Endothelial cell of umbilical vein (primary cell): ENCODE results near the gene RNF4. TPM values are rescaled to one million over a fixed set of nuclear protein-coding genes. Genes with fewer than 3 reads are reported as not detected.

Experiments used
- BruUV-seq: library from RNA; stranded (reverse); fragments of 400-500 nt; replicated peaks from 2 replicates; lab custom pipeline; 2021; lab: Mats Ljungman, UMichigan
- CTCF ChIA-PET: fragments of 300-600, 350-600 bp; sonication (Branson Sonifier 250); formaldehyde crosslinking; loops from one replicate; lab custom pipeline; 2021; ENCODE audit warnings: antibody characterized with exemption, inconsistent platforms; lab: Charles Lee
- POLR2A ChIA-PET: fragments of 300-600, 350-600 bp; sonication (Branson Sonifier 250); formaldehyde crosslinking; loops from one replicate; lab custom pipeline; 2021; ENCODE audit warnings: antibody characterized with exemption, inconsistent platforms; lab: Charles Lee
- DNase-seq: peaks from one replicate; pipeline ENCODE4 v3.0.0-alpha.2; 2011; ENCODE audit warnings: low read depth, low spot score
- FAIRE-seq: peaks from 2 replicates; lab custom pipeline; 2011; peaks lifted over from hg19 to GRCh38; lab: Jason Lieb, UNC
- H2AFZ ChIP-seq: 2 replicates; pipeline ENCODE4 v1.6.0; 2012; ENCODE audit warnings: low read depth, low read length, control low read depth, inconsistent platforms
- H3K27ac ChIP-seq: 2 replicates; pipeline ENCODE4 v1.5.1; 2011; ENCODE audit warnings: low read depth, mild to moderate bottlenecking, control low read depth, low read length, moderate library complexity; ENCODE audit not compliant: insufficient read depth
- H3K27me3 ChIP-seq, 2 experiments: 2 replicates each; pipeline versions ENCODE4 v1.6.0 to v1.6.1; 2011; ENCODE audit warnings: low read length in 2 of 2, mixed read lengths in 1 of 2; ENCODE audit not compliant: control insufficient read depth in 2 of 2, insufficient read depth in 2 of 2
- H3K36me3 ChIP-seq, 2 experiments: 2 replicates in 1 of 2; 3 replicates in 1 of 2; pipeline ENCODE4 v1.5.1; 2011; ENCODE audit warnings: low read length in 2 of 2, mild to moderate bottlenecking in 1 of 2, moderate library complexity in 1 of 2; ENCODE audit not compliant: control insufficient read depth in 2 of 2, insufficient read depth in 2 of 2; ENCODE audit errors: extremely low read depth in 1 of 2
- H3K4me1 ChIP-seq: 3 replicates; pipeline ENCODE4 v1.5.1; 2011; ENCODE audit warnings: mild to moderate bottlenecking, low read length; ENCODE audit not compliant: control insufficient read depth, insufficient read depth; ENCODE audit errors: extremely low read depth
- H3K4me2 ChIP-seq: 2 replicates; pipeline ENCODE4 v1.6.1; 2011; ENCODE audit warnings: low read length, control low read depth, mixed read lengths; ENCODE audit not compliant: insufficient read depth
- H3K4me3 ChIP-seq, 3 experiments: fragments of 200-600 bp in 1 of 3; sonication (generic), shearing (Covaris generic) in 1 of 3; replicated peaks in 1 of 3; 2 replicates each; pipeline ENCODE4 v1.5.1; 2011 to 2016; ENCODE audit warnings: control low read depth in 3 of 3, low read length in 3 of 3, mild to moderate bottlenecking in 2 of 3, inconsistent platforms in 1 of 3, low read depth in 1 of 3, moderate library complexity in 1 of 3; ENCODE audit not compliant: insufficient read depth in 1 of 3
- H3K79me2 ChIP-seq: 2 replicates; pipeline ENCODE4 v1.6.0; 2012; ENCODE audit warnings: low read length, inconsistent platforms; ENCODE audit not compliant: control insufficient read depth, insufficient read depth
- H3K9ac ChIP-seq: replicated peaks from 2 replicates; pipeline ENCODE3; 2011; ENCODE audit warnings: low read length, control low read depth; ENCODE audit not compliant: insufficient read depth; ENCODE audit errors: extremely low read depth
- H3K9me1 ChIP-seq: replicated peaks from 3 replicates; pipeline ENCODE4 v1.6.0; 2011; ENCODE audit warnings: mild to moderate bottlenecking, low read length; ENCODE audit not compliant: control insufficient read depth, insufficient read depth; ENCODE audit errors: extremely low read depth
- H3K9me3 ChIP-seq: replicated peaks from 2 replicates; pipeline ENCODE4 v1.5.1; 2012; ENCODE audit warnings: low read length, inconsistent platforms; ENCODE audit not compliant: control insufficient read depth, insufficient read depth
- H4K20me1 ChIP-seq: replicated peaks from 2 replicates; pipeline ENCODE3; 2011; ENCODE audit warnings: mild to moderate bottlenecking, low read length; ENCODE audit not compliant: control insufficient read depth, insufficient read depth; ENCODE audit errors: extremely low read depth
- CTCF ChIP-seq, 2 donors: IDR thresholded peaks; 1 replicate in 1 of 2; 2 replicates in 1 of 2; pipeline ENCODE4 v1.5.1; 2011; ENCODE audit warnings: low read length in 2 of 2, mild to moderate bottlenecking in 2 of 2, moderate library complexity in 2 of 2, control low read depth in 1 of 2, inconsistent platforms in 1 of 2, low read depth in 1 of 2; ENCODE audit not compliant: insufficient read depth in 1 of 2; ENCODE audit errors: extremely low read depth in 1 of 2
- EZH2 ChIP-seq: IDR thresholded peaks from 2 replicates; pipeline ENCODE4 v1.6.1; 2012; ENCODE audit warnings: borderline replicate concordance, low read depth, mild to moderate bottlenecking, moderate library complexity, low read length, inconsistent platforms; ENCODE audit not compliant: severe bottlenecking
- FOS ChIP-seq: IDR thresholded peaks from 2 replicates; pipeline ENCODE4 v1.6.1; 2011; ENCODE audit warnings: mild to moderate bottlenecking, low read length, moderate library complexity, borderline replicate concordance; ENCODE audit not compliant: insufficient read depth
- GATA2 ChIP-seq: IDR thresholded peaks from 2 replicates; pipeline ENCODE4 v1.7.0; 2011; ENCODE audit warnings: low read depth, mild to moderate bottlenecking, moderate library complexity, mixed read lengths, low read length; ENCODE audit not compliant: insufficient read length, insufficient read depth
- JUN ChIP-seq: IDR thresholded peaks from 2 replicates; pipeline ENCODE4 v1.6.1; 2011; ENCODE audit warnings: borderline replicate concordance, low read depth; ENCODE audit not compliant: insufficient read length, insufficient read depth
- MYC ChIP-seq: IDR thresholded peaks from one replicate; pipeline ENCODE4 v1.6.1; 2011; ENCODE audit warnings: mild to moderate bottlenecking, low read depth, low read length
- POLR2A ChIP-seq: IDR thresholded peaks from 2 replicates; pipeline ENCODE4 v1.6.1; 2012; ENCODE audit warnings: low read depth, mild to moderate bottlenecking, control low read depth, low read length
- POLR2AphosphoS5 ChIP-seq: IDR thresholded peaks from 2 replicates; pipeline ENCODE4 v1.6.1; 2012; ENCODE audit warnings: low read depth, mild to moderate bottlenecking, control low read depth, low read length, moderate library complexity; ENCODE audit not compliant: insufficient read depth
- dilution Hi-C: fragments of 300-500 bp; cut with MboI; formaldehyde crosslinking; loops from one replicate; pipeline ENCODE4 v1.15.0; 2019; ENCODE audit warnings: low sequenced_read_pairs; ENCODE audit not compliant: extremely low pct_ligation_motif_present
- intact Hi-C: fragments of 100-400 bp; cut with micrococcal nuclease; formaldehyde crosslinking; loops from one replicate; pipeline ENCODE4 v1.10.0; 2022
- polyA plus RNA-seq, 4 experiments: library from polyadenylated mRNA; depleted of rRNA in 3 of 4; stranded (reverse) in 3 of 4; unstranded in 1 of 4; fragments of >200 nt; gene quantifications; 2 replicates each; pipeline versions ENCODE4 v1.2.1 to v1.2.3, GENCODE V29; 2011 to 2012; ENCODE audit warnings: missing spikeins in 1 of 4
- total RNA-seq: library from RNA; stranded (reverse); gene quantifications from 2 replicates; pipeline ENCODE4 v1.2.3, GENCODE V29; 2021
- TF ChIP-seq, protein P1 (sequence below): IDR thresholded peaks from 2 replicates; pipeline ENCODE4 v1.6.1; 2011; ENCODE audit not compliant: insufficient read depth, insufficient read length

RNF4 gene
- total and polyA plus RNA-seq, 2 donors (not counting 3 experiments of a cell fraction or from before 2014, with no cell fraction given), result 64.3 to 71.4 TPM

- no peak overlapping the region for H3K9ac ChIP-seq
- CTCF ChIA-PET, result interaction anchor here (1.0 to 9.8 kb wide), 4 partner anchors 51 to 224 kb away, joined by 3 to 149 read pairs (median 3); partner anchors contain the start of gene MXD4
- H3K4me3 ChIP-seq, result no peak overlapping the region
- H3K9me1 ChIP-seq, result no peaks in the 10 kb centered on the region
- H3K79me2 ChIP-seq, result no peaks in the 10 kb centered on the region
- no peaks in the 10 kb centered on the region for H3K4me1 ChIP-seq
- no peak overlapping the region for H3K4me2 ChIP-seq
- H3K9me3 ChIP-seq, result no peaks in the 10 kb centered on the region
- dilution Hi-C loops (no loop called here), intact Hi-C loops (no loop called here)
- DNase-seq (no peak), FAIRE-seq (no peak)
- no peak overlapping the region for H2AFZ ChIP-seq
- no peaks in the 10 kb centered on the region for H4K20me1 ChIP-seq
- no peaks in the 10 kb centered on the region for H3K27me3 ChIP-seq
- H3K27ac ChIP-seq, result no peak overlapping the region
- no peak for TF ChIP-seq EZH2
- TF ChIP-seq JUN, result no peak
- TF ChIP-seq POLR2A, result no peak
- no peak for TF ChIP-seq CTCF (IDR thresholded peaks at IDR 0.05; ENCODE audit: extremely low read depth in 1 of 2, insufficient read depth in 1 of 2, low read depth in 1 of 2, low read length in 2 of 2)
- no peak for TF ChIP-seq MYC
- TF ChIP-seq GATA2, result no peak
- TF ChIP-seq, protein P1, sequence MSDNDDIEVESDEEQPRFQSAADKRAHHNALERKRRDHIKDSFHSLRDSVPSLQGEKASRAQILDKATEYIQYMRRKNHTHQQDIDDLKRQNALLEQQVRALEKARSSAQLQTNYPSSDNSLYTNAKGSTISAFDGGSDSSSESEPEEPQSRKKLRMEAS, result no peak
- TF ChIP-seq POLR2AphosphoS5, result no peak
- no peak for TF ChIP-seq FOS
- H3K36me3 ChIP-seq, result no peaks in the 10 kb centered on the region
- POLR2A ChIA-PET, result interaction anchor here (0.6 kb wide), 1 partner anchor 19 kb away, joined by 3 read pairs; no protein-coding TSS in a partner anchor
- no TSS peak for BruUV-seq
Measured at GRCh38 chr4:2443956-2444740, 24.8 kb upstream of the RNF4 start.
